SK-N-DZ (cell line): Measurements from ENCODE around the gene PLEKHA7.
A peak's percentile ranks its signal among the peaks of the same experiment; 100 is the strongest.

Source experiments
- DNase-seq: peaks from one replicate; pipeline ENCODE4 v3.0.0-alpha.2; 2015; ENCODE audit warnings: low spot score

PLEKHA7 gene

DNA sequence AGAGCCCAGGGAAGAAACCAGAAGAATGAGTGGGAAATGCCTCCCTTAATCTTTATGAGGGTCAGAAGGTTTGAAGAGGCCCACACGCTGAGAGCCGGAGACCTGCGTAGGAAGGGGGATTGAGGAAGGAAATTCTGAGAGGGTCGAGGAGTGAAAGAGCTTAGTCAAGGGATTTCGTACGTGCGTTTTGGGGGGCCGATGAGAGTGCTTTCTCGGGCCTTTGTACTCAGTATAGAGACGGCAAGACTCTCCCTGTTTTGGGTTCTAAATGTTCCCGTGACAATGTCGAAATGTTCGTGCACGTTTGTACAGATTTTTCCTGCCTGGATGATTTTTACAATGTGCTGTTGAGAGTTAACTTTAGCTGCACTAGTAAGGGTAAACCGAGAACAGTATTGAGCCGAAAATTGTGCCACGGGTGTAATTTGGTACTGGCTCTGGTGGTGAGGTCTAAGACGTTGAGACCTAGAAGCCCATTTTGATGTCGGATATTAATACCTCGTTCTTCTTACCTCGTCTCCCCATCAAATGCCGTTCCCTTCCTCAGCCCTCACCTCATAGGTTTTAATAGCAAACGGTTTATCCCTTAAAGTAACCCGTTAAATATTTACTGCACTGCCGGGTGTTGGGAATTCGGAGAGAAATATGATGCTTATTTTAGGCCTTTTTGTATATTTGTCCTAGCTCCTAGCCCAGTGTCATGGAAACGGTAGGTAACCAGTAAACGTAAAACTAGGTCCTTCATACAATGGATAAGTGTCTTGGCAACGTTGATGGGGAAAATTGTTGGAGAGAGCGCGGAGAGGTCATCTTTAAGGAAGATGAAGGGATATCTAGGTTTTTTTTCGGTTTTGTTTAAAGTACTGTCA is 275.0 kb downstream of the PLEKHA7 start:
- no peak for DNase-seq

DNA sequence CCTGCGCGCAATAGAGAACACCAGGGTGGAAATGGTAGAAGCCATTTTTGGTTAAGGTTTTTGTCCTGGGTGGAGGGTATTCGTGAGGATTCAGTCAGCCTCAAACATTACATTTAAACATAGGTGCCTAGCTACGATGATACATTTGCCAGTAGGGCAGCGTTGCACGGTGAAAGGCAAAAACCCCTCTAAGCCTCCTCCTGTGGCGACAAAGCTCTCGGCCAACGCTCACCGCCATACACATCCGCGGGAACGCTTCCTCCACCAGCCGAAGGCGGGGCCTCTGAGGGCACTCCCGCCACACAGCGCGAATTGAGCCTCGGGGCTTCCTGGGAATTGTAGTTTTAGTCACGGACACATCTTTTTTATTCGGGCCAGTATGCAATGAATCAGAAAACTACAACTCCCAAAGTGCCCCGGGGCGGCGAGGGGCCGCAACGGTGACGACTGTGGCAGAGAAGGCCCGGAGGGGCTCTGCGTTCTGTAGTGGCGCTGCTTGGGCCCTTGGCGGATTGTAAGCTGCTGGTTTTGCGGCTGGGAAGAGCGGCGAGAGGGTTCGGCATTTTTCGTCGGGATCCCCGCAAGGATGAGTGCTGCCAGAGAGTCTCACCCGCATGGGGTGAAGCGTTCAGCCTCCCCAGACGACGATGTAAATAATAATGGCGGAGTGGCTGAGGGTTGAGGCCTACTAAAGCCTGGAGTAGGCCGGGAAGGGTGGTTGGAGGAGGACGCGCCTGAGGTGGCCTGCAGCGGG is 275.8 kb downstream of the PLEKHA7 start, which contains the start of gene C11orf58:
Gene C11orf58 (plus strand): TSS at position 455 of the 754 bp plus-strand sequence. CDS start 132 bp downstream, at position 587.
- peak; percentile 97 for DNase-seq

DNA sequence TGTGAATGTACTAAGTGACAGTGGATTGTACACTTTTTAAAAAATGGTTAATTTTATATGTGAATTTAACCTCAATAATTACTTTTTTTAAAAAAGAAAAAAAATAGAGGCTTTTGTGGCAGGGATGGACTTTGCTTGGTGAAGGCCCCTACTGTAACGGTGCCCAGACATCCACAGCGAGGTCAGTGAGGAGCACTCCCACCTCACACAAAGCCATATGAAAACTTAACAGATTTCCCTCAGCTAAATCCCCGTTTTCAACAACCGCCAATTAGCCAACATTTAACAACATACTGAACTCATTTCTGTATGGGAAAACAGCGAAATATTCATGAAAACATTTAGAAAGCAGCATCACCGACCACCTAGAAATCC is 276.4 kb downstream of the PLEKHA7 start:
- DNase-seq, result no peak
